Measurements from ENCODE around the gene PLEKHG2. TPM values are rescaled to one million over a fixed set of nuclear protein-coding genes. Genes with fewer than 3 reads are reported as not detected.

The PLEKHG2 gene
- total RNA-seq, 1 experiment from 2014 or later = 21.3 TPM

DNA sequence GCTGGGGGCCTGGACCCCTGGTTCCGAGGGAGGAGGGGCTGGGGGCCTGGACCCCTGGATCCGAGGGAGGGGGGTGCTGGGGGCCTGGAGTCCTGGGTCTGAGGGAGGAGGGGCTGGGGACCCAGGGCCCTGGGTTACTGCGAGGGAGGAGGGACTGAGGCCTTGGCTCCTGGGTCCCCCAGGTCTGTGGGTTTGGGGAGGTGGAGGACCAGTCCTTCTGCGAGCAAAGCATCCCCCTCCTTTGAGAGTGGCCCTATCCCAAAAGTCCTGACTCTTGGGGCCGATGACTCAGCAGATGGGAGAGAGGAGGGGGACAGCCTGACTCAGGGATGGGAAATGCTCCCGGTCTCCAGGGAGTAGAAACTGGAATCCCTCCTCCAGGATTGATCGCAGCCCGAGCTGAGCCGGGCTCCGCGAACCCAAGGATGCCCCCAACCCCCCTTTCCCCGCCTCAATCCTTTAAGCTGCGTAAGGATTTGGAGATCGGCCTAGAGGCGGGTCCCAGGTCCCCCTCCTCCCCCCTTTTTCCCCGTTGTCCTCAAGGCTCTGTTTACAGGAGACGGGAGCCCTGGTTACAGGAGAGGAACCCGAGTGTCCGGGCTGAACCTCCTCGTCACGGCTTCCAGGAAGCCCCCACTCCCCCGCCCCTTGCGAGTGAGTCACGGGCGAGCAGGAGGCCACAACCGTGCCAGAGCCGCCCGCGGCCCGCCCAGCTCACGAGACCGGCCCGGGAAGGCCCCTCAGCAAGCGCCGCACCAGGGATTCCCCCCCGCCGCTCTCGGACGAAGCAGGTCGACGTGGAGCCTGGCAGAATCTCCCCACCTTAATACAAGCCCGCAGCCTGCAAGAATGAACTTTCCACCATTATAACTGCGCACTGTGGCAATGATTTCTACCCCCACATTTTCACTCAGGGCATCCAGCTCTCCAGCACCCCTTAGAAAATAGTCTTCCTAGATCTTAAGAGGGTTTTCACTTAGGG lies 8.8 kb upstream of the PLEKHG2 start:
- in situ Hi-C loops (cut with HindIII; ENCODE audit: low sequenced_read_pairs) = no loop called here
- peak; percentile 72 for DNase-seq (ENCODE audit: low spot score)

DNA sequence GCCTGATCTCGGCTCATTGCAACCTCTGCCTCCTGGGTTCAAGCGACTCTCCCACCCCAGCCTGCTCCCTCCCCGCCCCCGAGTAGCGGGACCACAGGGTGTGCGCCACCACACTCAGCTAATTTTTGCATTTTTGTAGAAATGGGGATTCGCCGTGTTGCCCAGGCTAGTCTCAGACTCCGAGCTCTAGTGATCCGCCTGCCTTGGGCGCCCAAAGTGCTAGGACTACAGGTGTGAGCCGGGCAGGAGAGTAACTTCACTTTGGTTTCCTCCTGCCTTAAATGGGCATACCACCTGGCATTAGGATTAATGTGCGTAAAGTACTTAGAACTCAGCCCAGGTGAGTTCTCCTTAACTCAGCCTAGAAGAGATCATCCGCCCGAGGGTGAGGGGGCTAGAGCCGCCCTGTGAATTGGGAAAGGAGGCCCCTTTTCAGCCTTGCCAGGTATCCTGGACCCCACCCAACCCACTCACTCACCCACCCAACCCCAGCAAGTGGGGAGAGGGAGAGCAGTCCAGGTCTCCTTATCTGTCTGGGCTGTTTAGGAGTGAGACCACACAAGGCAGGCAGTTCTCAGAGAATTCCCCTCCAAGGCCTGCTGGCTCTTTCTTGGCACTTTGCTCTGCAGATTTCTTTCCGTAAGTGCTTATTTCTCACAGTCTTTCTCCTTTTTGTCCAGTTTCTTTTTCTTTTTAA lies 7.1 kb upstream of the PLEKHG2 start:
- DNase-seq (ENCODE audit: low spot score) = no peak
- in situ Hi-C loops (cut with HindIII; ENCODE audit: low sequenced_read_pairs) = no loop called here

DNA sequence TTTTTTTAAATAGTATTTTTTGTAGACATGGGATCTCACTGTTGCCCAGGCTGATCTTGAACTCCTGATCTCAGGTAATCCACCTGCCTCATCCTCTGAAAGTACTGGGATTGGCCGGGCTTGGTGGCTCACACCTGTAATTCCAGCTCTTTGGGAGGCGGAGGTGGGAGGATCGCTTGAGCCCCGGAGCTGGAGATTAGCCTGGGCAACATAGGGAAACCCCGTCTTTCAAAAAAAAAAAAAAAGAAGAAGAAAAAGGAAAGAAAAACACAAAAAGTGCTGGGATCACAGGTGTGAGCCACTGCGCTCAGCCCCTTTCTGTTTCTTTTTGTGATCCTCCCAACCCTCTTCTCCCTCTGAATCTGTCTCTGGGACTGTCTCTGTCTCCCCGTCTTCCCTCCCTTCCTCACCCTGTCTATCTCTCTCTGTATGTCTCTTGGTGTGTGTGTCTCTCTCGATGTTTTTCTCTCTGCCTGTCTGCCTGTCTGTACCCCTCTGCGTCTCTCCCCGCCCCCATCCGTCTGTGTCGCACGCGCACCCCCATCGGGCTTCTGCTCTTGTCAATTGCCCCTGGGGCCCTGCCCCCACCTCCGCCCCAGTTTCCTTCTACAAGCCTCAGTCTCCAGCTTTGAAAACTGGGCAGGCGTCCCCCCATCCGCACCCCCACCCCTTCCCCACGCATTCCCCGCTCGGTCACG lies 6.4 kb upstream of the PLEKHG2 start:
- peak; percentile 37 for DNase-seq (ENCODE audit: low spot score)
- in situ Hi-C loops (cut with HindIII; ENCODE audit: low sequenced_read_pairs) = no loop called here

DNA sequence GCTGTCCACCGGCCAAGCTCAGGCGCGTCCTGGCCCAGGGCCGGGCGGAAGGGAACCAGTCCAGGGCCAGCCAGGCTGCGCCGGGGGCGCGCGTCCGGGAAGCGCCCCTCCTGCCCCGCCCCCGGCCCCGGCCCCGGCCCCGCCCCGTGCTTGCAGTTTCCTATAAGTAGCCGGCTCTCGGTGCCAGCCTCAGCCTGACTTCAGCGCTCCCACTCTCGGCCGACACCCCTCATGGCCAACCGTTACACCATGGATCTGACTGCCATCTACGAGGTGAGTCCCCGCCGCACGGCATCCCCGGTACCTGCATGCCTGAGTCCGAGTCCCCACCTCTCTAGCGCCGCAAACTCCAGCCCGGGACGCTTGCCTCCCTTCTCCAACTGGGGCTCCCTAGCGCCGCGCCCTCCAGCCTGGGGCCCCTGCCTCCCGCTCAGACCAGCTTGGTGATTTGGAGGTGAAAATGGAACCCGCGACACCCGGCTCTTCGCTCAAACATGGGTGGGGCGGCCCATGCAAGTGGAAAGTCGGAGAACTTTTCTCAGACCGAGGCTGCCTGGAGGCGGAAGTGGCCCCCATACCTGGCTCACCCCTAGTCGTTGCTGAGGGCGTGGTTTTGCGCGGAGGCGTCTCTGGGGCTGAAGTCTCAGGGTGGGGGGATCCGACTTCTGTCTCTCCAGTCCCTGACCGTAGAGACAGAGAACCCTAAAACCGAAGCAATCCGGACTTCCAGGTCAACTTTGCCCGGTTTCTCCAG lies 5.6 kb upstream of the PLEKHG2 start, which contains the start of gene ZFP36:
Gene ZFP36, plus strand, starts transcription at position 192 of the 754 bp plus-strand sequence. Its CDS starts 58 bp downstream, at position 250.
- peak; percentile 66 for DNase-seq (ENCODE audit: low spot score)
- in situ Hi-C loops (cut with HindIII; ENCODE audit: low sequenced_read_pairs) = no loop called here

DNA sequence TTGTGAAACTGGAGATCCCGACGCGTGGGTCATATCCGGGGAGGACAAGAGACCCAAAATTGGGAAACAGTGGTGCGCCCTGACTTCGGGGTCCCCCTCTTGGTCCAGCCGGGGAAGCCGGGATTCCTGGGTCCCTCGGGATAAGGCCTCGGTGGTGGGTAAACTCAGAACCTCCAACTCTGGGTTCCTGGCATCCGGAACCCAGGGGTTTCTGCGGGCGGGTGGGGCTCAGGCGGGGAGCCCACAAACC lies 5.1 kb upstream of the PLEKHG2 start:
- DNase-seq (ENCODE audit: low spot score) = no peak
- in situ Hi-C loops (cut with HindIII; ENCODE audit: low sequenced_read_pairs) = no loop called here

DNA sequence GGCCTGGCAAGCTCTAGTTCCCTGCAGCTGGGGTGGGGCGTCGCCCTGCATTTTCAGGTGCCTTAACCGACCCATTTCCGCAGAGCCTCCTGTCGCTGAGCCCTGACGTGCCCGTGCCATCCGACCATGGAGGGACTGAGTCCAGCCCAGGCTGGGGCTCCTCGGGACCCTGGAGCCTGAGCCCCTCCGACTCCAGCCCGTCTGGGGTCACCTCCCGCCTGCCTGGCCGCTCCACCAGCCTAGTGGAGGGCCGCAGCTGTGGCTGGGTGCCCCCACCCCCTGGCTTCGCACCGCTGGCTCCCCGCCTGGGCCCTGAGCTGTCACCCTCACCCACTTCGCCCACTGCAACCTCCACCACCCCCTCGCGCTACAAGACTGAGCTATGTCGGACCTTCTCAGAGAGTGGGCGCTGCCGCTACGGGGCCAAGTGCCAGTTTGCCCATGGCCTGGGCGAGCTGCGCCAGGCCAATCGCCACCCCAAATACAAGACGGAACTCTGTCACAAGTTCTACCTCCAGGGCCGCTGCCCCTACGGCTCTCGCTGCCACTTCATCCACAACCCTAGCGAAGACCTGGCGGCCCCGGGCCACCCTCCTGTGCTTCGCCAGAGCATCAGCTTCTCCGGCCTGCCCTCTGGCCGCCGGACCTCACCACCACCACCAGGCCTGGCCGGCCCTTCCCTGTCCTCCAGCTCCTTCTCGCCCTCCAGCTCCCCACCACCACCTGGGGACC lies 4.6 kb upstream of the PLEKHG2 start:
- DNase-seq (ENCODE audit: low spot score) = no peak

DNA sequence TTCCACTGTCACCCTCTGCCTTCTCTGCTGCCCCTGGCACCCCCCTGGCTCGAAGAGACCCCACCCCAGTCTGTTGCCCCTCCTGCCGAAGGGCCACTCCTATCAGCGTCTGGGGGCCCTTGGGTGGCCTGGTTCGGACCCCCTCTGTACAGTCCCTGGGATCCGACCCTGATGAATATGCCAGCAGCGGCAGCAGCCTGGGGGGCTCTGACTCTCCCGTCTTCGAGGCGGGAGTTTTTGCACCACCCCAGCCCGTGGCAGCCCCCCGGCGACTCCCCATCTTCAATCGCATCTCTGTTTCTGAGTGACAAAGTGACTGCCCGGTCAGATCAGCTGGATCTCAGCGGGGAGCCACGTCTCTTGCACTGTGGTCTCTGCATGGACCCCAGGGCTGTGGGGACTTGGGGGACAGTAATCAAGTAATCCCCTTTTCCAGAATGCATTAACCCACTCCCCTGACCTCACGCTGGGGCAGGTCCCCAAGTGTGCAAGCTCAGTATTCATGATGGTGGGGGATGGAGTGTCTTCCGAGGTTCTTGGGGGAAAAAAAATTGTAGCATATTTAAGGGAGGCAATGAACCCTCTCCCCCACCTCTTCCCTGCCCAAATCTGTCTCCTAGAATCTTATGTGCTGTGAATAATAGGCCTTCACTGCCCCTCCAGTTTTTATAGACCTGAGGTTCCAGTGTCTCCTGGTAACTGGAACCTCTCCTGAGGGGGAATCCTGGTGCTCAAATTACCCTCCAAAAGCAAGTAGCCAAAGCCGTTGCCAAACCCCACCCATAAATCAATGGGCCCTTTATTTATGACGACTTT lies 3.9 kb upstream of the PLEKHG2 start:
- in situ Hi-C loops (cut with HindIII; ENCODE audit: low sequenced_read_pairs) = no loop called here
- DNase-seq (ENCODE audit: low spot score) = peak; percentile 19

More for the DNA sequence above, 4.6 kb upstream of the PLEKHG2 start:
- in situ Hi-C loops (cut with HindIII; ENCODE audit: low sequenced_read_pairs) = no loop called here

DNA sequence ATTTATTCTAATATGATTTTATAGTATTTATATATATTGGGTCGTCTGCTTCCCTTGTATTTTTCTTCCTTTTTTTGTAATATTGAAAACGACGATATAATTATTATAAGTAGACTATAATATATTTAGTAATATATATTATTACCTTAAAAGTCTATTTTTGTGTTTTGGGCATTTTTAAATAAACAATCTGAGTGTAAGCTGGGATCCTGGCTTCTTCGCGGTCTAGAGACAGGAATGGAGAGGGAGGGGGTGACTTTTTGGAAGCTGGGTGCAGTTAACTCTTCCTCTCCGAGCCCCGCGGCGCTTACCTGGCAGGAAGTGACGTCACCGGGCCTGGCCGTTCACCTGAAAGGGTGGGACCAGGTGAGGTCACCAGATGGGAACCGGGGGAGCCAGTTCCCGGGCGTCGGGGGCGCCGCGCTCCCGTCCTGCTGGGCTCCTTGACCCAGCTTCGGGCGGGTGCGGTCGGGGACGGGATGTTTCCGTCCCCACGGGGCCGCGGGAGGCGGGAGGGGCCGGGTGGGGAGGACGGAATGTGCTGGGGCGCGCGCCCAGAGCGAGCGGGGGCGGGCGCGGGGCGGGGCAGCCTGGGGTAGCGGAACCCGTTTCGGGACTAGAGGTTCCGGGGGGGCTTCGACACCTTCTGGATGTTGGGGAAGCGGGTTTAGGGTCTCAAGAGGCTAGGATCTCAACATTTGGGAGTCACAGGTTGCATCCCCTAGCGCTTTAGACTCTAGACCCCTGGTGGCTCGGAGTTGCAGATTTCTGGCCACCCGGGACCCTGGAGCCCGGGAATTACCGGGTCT lies 3.1 kb upstream of the PLEKHG2 start:
- in situ Hi-C loops (cut with HindIII; ENCODE audit: low sequenced_read_pairs) = no loop called here
- DNase-seq (ENCODE audit: low spot score) = peak; percentile 79

DNA sequence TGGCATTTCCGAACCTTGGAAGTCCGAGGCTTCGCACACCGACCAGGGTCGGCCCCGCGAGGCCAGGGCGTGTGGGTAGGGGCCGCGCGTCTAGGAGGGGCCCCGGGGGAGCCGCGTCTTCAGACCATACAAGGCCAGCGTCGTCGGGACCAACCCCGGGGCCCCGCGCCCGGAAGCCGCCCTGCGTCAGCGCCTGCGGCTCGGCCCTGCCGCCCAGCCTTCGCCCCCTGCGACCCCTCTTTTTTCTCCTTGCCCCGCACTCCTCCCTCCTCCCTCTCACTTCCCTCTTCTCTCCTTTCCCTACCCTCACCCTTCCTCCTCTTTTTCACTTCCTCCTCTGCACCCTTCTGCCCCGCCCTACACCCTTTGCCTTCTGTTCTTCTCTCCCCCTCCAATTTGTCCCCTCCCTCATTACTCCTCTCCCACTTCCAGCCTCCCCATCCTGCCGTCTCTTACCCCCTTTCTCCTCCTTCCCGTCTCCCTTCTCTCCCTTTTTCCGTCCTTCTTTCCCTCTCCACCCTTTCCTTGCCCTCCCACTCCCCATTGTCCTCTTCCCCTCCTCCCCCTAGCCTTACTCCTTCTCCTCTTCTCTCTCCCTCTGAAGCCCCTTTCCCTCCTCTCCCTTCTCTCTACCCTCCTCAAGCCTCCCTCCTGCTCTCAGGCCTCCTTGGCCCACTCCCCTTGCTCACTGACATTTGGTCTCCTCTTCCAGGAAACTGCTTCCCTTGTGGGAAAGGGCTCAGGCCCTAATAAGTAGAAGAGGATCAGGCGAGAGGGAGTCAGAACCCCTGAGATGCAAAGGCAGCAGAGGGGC lies 2.2 kb upstream of the PLEKHG2 start:
- in situ Hi-C loops (cut with HindIII; ENCODE audit: low sequenced_read_pairs) = no loop called here
- DNase-seq (ENCODE audit: low spot score) = peak; percentile 29

DNA sequence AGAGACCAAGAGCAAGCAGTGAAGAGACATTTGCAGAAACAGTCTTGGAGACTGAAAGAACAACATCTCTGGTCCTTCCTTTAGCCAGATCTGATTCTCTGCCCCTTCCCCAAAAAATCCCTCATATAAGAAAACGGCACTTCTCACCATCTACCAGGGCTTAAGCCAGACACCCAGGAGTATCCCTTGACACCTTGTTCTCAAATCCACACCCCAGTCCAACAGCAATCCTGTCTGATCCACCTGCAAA lies 1.7 kb upstream of the PLEKHG2 start:
- in situ Hi-C loops (cut with HindIII; ENCODE audit: low sequenced_read_pairs) = no loop called here
- no peak for DNase-seq (ENCODE audit: low spot score)

DNA sequence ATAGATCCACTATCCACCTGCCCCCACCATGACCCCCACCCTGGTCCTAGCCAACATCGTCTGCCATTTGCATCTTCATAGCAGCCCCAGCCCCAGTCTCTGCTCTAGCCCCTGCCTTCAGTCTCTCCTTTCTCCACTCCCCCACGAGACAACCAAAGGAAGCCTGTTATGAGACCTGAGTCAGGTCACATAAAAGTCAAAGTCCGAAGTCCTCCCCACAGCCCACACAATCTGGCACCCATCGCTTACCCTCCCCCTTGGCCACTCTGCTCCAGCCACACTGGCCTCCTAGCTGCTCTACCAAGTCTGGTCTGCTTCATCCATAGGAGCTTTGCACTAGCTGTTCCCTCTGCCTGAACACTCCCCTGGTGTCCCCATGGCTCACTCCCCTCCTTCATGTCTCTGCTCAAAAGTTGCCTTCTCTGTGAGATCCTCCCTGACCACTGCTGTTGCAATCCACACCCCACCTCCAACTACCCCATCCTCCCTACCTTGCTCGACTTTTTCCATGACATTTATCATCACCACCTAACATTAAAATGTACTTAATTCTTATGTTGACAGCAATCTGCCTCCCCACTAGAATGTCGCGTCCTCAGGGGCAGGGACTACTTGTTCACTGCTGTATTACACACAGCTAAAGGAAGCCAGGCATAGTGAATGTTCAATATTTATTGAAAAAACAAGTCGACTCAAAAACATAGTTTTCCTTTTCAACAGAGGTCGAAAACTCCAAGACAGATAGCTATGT lies 1.2 kb upstream of the PLEKHG2 start:
- in situ Hi-C loops (cut with HindIII; ENCODE audit: low sequenced_read_pairs) = no loop called here
- no peak for DNase-seq (ENCODE audit: low spot score)

DNA sequence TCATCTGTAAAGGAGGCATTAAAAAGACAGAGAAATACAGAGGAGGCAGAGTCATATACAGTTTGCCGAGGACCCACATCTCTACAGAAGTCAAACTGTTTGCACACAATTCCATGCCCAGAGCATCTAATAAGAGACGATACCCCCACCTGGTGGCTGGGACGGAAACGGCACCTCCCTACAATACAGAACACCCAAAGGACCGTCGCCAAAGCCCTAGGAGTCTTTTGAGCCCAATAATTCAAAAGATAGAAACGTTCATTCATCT lies 703 bp upstream of the PLEKHG2 start:
- in situ Hi-C loops (cut with HindIII; ENCODE audit: low sequenced_read_pairs) = no loop called here
- peak; percentile 90 for DNase-seq (ENCODE audit: low spot score)

DNA sequence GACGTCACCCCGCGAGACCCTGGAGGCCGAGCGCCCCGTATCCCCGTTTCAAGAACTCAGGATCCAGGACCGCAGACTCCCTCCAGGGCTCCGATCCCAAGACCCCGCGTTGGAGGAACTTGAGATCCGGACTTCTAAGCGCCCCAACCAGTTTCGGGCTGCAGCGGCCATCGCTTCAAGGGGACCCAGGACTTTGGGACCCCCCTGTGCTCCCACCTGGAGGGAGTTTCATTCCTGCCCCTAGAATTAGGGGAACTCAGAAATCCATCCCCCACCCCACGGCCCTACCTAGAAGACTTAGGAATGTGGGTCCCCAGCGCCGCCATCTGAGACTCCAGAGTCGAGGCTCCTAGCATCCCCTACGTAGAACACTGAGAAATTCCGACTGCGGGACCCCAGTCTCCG lies 400 bp downstream of the PLEKHG2 start:
- DNase-seq (ENCODE audit: low spot score) = no peak
- in situ Hi-C loops (cut with HindIII; ENCODE audit: low sequenced_read_pairs) = no loop called here

DNA sequence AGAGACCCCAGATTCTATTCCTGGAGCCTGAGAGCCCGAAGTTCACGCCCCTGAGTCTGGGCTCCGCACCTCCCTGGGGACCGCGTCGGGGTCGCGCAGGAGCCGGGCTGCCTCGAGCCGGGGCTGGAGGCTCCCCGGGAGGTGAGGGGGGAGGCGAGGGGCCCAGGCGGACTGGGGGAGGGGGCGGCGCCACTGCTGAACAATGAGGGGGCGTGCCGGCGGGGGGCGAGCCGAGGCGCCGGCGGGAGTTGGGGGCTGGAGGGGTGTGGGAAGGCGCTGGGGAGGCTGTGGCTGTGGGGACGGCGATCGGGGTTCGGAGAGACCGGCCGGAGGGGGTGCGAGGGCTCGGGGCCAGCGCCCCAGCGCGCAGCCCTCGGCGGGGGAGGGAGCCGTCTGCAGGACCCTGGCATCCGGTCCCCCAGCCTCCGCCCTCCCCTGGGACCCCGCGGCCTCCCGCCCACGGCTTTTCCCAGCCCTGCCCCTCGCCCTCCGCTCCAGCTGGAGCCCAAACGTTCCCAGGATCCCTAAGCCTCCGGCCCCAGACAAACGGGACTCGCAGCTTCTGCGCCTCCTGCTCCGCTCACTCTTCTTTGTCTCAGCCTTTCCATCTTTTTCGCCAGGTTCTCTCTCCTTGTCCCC lies 922 bp downstream of the PLEKHG2 start:
- DNase-seq (ENCODE audit: low spot score) = no peak
- in situ Hi-C loops (cut with HindIII; ENCODE audit: low sequenced_read_pairs) = no loop called here

DNA sequence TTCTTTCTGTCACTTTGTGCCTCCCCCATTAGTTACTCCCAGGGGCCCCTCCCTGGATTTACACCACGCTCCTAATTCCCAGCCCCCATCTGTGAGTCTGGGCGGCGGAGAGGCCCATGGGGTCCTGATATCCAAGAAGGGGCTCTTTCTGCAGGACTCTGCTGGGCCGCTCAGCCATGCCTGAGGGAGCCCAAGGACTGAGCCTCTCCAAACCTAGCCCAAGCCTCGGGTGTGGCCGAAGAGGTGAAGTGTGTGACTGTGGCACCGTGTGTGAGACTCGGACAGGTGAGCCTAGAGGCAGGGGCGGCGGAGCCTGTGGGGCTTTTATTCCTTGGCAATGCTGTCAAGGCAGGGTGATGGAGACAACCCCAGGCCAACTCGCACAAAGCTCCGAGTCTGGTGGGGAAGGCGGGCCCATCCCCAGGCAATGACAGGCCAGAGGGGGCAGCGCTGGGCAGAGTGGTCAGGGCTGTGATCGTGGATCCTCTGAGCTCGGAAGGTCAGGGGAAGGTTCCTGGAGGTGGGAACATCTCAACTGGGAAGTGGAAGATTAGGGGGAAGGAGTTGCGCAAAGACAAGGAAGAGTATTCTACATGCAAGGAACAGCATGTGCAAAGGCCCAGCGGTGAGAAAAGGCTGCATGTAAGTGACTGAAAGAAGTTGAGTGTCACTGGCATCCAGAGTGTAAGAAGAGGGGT lies 1.6 kb downstream of the PLEKHG2 start:
- DNase-seq (ENCODE audit: low spot score) = peak; percentile 39
- in situ Hi-C loops (cut with HindIII; ENCODE audit: low sequenced_read_pairs) = no loop called here

All from G401 (cell line).